Ascending aorta (tissue), 2 donors: ENCODE measurements around the gene ITGB7. TPM values are rescaled to one million over a fixed set of nuclear protein-coding genes. Genes with fewer than 3 reads are reported as not detected.
"Not testable (repeated sequence)": the region's sequence is repeated elsewhere in the genome, so short reads cannot be mapped to it uniquely, and the experiment has no call there.

ENCODE experiments used
- DNase-seq, 2 donors: peaks; one replicate each; pipeline ENCODE4 v3.0.0-alpha.2; 2019; ENCODE audit warnings: low spot score in 2 of 2
- H3K27ac ChIP-seq, 2 donors: fragments of 200-600 bp; sonication (generic); one replicate each; pipeline ENCODE4 v1.5.1; 2016 to 2017; ENCODE audit warnings: mild to moderate bottlenecking in 1 of 2
- H3K27me3 ChIP-seq: fragments of 200-600 bp; sonication (generic); one replicate; pipeline ENCODE4 v1.5.1; 2017
- H3K36me3 ChIP-seq, 2 donors: fragments of 200-600 bp; sonication (generic); one replicate each; pipeline ENCODE4 v1.5.1; 2016
- H3K4me1 ChIP-seq, 2 donors: fragments of 200-600 bp; sonication (generic); one replicate each; pipeline ENCODE4 v1.5.1; 2016 to 2017; ENCODE audit warnings: mild to moderate bottlenecking in 1 of 2
- H3K4me3 ChIP-seq, 2 donors: fragments of 200-600 bp; sonication (generic); one replicate each; pipeline ENCODE4 v1.5.1; 2016 to 2017; ENCODE audit warnings: mild to moderate bottlenecking in 1 of 2
- H3K9me3 ChIP-seq, 2 donors: fragments of 200-600 bp; sonication (generic); one replicate each; pipeline ENCODE4 v1.5.1; 2016
- CTCF ChIP-seq, 3 experiments: fragments of 200-600 bp in 2 of 3; fragments of 450-650 bp in 1 of 3; sonication (generic) in 2 of 3; IDR thresholded peaks; one replicate each; pipeline ENCODE4 v1.5.1; 2016 to 2019; ENCODE audit warnings: antibody characterized with exemption in 3 of 3, mild to moderate bottlenecking in 1 of 3, moderate library complexity in 1 of 3
- intact Hi-C: fragments of 100-400 bp; cut with DNase I; formaldehyde crosslinking; loops from one replicate; pipeline ENCODE4 v1.15.1; 2023
- total RNA-seq: library from RNA; depleted of rRNA; stranded (reverse); fragments of >200 nt; gene quantifications from one replicate; pipeline ENCODE4 v1.1.0, GENCODE V29; 2016

ITGB7 gene
- total RNA-seq, 1 donor from 2014 or later, result 1.6 TPM

GRCh38 chr12:53181935-53182334 lies 25.1 kb downstream of the ITGB7 start:
- Histone ChIP-seq H3K4me1 (peaks cover 7 to 41% of the 10 kb centered on the region in 2 donors), H3K27ac (peak overlapping the region in 1 of 2 donors; percentile 91), H3K36me3 (peaks cover 32 to 47% of the 10 kb centered on the region in 2 donors), H3K9me3 (no peaks in the 10 kb centered on the region), H3K4me3 (peak overlapping the region; percentile 91 to 96), H3K27me3 (no peaks in the 10 kb centered on the region)
- no peak for TF ChIP-seq CTCF (IDR thresholded peaks at IDR 0.05)
- intact Hi-C loops, result loop anchor here (2.0 kb wide), 1 partner anchor 83 kb away; no protein-coding TSS in a partner anchor
- DNase-seq, result no peak

GRCh38 chr12:53180931-53181645 lies 26.0 kb downstream of the ITGB7 start:
- Histone ChIP-seq H3K4me3 (peak overlapping the region; percentile 91 to 96), H3K4me1 (peaks cover 7 to 41% of the 10 kb centered on the region in 2 donors), H3K27ac (peak overlapping the region; percentile 91 to 92), H3K9me3 (no peaks in the 10 kb centered on the region), H3K27me3 (no peaks in the 10 kb centered on the region), H3K36me3 (peaks cover 24 to 38% of the 10 kb centered on the region in 2 donors)
- DNase-seq, result peak in 1 of 2 donors; percentile 81
- intact Hi-C loops, result loop anchor here (2.0 kb wide), 1 partner anchor 82 kb away; no protein-coding TSS in a partner anchor
- no peak for TF ChIP-seq CTCF (IDR thresholded peaks at IDR 0.05)

- peaks cover 7 to 41% of the 10 kb centered on the region in 2 donors for H3K4me1 ChIP-seq
- intact Hi-C loops, result loop anchor here (2.0 kb wide), 1 partner anchor 82 kb away; no protein-coding TSS in a partner anchor
Measured at GRCh38 chr12:53180220-53180930, 26.7 kb downstream of the ITGB7 start, which contains the start of the genes CSAD and ZNF740. TSS of gene CSAD (minus strand) at chr12:53180925. CDS start at chr12:53173470, 7,455 bp downstream. TSS of gene ZNF740 (plus strand) at chr12:53180722. CDS start at chr12:53181984, 1,262 bp downstream.

GRCh38 chr12:53179687-53180219 lies 27.3 kb downstream of the ITGB7 start:
- intact Hi-C loops, result loop anchor here (2.0 kb wide), 1 partner anchor 81 kb away; no protein-coding TSS in a partner anchor

More at GRCh38 chr12:53180220-53180930, 26.7 kb downstream of the ITGB7 start, which contains the start of the genes CSAD and ZNF740:
- H3K27me3 ChIP-seq, result no peaks in the 10 kb centered on the region
- no peaks in the 10 kb centered on the region for H3K9me3 ChIP-seq
- TF ChIP-seq CTCF (IDR thresholded peaks at IDR 0.05), result no peak
- peaks cover 17 to 31% of the 10 kb centered on the region in 2 donors for H3K36me3 ChIP-seq
- H3K27ac ChIP-seq, result peak within 1 kb of the TSS; percentile 91 to 92
- DNase-seq, result peak; percentile 92 to 99
- peak within 1 kb of the TSS; percentile 91 to 96 for H3K4me3 ChIP-seq

GRCh38 chr12:53178803-53179202 lies 28.2 kb downstream of the ITGB7 start:
- Histone ChIP-seq H3K4me1 (peaks cover 7 to 31% of the 10 kb centered on the region in 2 donors), H3K36me3 (peaks cover 5 to 15% of the 10 kb centered on the region in 2 donors), H3K27ac (peak overlapping the region in 1 of 2 donors; percentile 91)
- intact Hi-C loops, H3K4me3 ChIP-seq, H3K27me3 ChIP-seq, H3K9me3 ChIP-seq: not testable (repeated sequence)
- DNase-seq, result peak in 1 of 2 donors; percentile 45

More at GRCh38 chr12:53179687-53180219, 27.3 kb downstream of the ITGB7 start:
- Histone ChIP-seq H3K27ac (peak overlapping the region; percentile 91 to 92), H3K27me3 (no peaks in the 10 kb centered on the region), H3K4me3 (peak overlapping the region; percentile 91 to 96), H3K9me3 (no peaks in the 10 kb centered on the region), H3K4me1 (peaks cover 7 to 39% of the 10 kb centered on the region in 2 donors), H3K36me3 (peaks cover 11 to 25% of the 10 kb centered on the region in 2 donors)
- DNase-seq, result peak in 1 of 2 donors; percentile 63
- no peak for TF ChIP-seq CTCF (IDR thresholded peaks at IDR 0.05)

- intact Hi-C loops, H3K4me3 ChIP-seq, H3K36me3 ChIP-seq, H3K27ac ChIP-seq, H3K27me3 ChIP-seq, H3K9me3 ChIP-seq: not testable (repeated sequence)
- peaks cover 7 to 17% of the 10 kb centered on the region in 2 donors for H3K4me1 ChIP-seq
- DNase-seq, result peak in 1 of 2 donors; percentile 13
Measured at GRCh38 chr12:53177447-53177846, 29.6 kb downstream of the ITGB7 start.
